Endometrial microvascular endothelial cells (primary cell): ENCODE data around the gene SGMS1. TPM values are rescaled to one million over a fixed set of nuclear protein-coding genes. Genes with fewer than 3 reads are reported as not detected.

Source experiments
- in situ Hi-C: cut with HindIII; loops from 2 replicates; pipeline ENCODE4 v1.10.0; 2017; ENCODE audit warnings: low sequenced_read_pairs, low pct_unique_long_range_greater_than_20kb; ENCODE audit errors: inconsistent ontology term
- total RNA-seq: library from RNA; depleted of rRNA; stranded (reverse); fragments of >200 nt; gene quantifications from one replicate; pipeline ENCODE4 v1.2.3, GENCODE V29; 2015; ENCODE audit errors: inconsistent ontology term

The SGMS1 gene
- total RNA-seq, 1 donor from 2014 or later, result 52.3 TPM

DNA sequence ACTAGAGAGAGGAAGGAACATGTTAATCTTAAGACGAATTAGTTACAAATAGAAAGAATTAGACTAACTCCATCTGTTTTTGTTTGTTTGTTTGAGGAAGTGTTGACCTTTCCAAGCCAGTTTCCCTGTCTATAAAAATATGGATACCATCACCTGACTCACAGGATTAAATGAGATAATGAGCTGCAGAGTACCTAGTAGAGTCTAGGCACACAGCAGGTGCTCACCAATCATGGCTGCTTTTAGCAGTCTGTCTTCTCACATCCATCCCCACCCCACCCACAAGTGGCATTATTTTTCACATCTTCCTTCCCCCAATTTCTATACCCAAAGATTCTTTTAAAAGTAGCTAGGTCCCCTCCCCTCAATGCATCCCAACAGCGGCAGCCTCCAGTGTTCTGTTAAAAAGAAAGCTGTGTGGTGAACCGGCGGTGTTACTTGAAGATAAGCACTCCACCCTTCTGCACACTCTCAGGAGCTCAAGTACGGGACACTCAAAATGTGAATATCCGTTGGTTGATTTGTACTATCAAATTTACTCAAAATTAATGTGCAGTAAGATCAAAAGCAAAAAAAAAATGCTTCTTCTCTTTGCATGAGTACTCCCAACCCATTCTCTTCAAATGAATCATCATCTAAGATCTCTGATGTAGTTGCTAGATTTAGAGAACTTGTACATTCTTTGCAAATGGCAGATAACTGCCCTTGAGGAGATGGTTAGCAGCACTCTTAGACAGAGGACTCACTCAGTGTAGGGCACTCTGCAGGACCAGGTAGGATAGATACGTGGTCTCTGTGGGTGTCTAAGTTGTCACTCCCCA is 227.1 kb downstream of the SGMS1 start:
- in situ Hi-C loops, result no loop called here

DNA sequence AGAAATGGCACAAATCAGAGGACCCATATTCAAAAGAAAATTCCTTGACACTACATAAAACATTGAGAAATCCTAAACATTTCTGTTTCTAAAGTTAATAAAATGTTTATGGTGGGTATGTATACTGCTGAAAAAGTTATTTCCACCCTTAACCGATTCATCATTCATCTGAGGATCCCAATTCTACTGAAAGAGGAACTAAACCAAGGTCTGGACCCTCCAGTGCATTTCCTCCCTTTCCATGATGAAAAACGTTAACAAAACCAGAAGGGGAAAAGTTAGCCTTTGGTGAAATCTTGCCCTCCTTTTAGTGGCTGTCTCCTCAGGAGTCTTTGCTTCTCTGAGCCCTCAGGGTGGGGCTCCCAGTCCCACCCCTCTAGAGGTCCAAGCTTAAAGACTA is 227.9 kb downstream of the SGMS1 start:
- in situ Hi-C loops, result no loop called here

DNA sequence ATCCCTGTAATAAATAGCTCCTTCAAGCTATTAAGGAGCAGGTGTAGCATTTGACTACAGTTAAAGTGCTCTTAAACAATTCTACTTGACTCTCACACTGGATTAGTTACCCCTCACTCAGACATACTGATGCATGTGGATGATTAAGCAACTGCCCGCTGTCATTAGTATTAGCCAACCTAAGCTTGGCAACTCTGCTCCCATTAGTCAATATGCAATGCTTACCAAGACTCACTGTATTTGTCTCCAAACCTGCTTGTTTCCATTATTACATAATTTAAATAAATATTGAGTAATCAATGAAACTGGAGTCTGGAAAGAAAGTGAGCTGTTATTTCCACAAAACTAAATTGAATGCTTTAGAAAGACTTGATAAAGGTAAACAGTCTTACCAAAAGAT is 228.5 kb downstream of the SGMS1 start:
- in situ Hi-C loops, result no loop called here

DNA sequence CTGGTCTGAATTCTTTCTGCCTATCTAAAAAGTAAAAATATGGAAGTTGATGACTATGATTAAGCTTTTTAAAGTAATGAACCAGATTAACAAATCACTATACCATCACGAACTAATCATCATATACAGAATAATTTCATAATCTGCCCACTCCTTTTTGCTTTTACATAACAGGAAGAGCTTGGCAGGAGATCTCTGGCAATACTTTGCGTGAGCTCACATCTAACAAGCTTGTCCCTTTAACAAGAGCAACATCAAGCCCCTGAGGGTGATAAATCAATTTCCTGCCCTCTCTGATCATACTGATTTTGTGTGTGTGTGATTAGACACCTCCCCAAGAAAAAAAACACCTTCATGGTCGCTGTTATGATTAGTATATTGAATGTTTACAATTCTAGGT is 228.9 kb downstream of the SGMS1 start:
- in situ Hi-C loops, result no loop called here

GRCh38 chr10:50393784-50394467 is 229.8 kb downstream of the SGMS1 start:
- in situ Hi-C loops, result no loop called here

DNA sequence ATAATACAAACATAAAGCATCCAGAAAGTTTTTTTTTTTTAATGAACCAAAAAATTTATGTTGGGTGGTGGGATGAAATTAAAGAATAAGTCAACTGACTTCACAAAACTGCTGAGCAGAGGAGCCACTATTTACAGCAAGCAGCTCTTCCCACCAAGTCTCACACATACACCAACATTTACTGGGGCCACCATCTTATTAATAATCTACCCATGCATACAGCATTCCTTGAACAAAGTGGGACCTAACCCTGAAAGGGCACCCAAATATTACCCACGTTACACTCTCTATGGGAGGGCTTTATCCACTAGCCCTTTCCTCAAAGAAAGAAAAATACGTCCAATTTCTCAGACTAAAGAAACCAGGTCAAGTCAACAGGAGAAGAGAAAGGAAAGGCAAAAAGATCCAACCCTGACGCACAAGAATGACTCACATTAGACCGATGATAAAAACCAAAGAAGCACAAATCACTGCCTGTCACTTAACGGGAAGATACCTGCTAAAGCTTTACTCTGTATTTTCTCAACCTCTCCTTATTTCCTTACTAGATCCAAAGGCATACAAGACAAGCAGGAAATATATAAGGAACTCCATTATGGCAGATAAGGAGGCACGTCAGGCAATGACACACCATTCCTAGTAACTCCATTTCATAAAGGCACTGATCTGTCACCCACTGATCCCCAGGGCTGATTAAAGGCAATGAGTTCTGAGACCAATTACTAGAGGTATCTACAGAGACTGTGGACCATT is 230.6 kb downstream of the SGMS1 start:
- in situ Hi-C loops, result no loop called here

DNA sequence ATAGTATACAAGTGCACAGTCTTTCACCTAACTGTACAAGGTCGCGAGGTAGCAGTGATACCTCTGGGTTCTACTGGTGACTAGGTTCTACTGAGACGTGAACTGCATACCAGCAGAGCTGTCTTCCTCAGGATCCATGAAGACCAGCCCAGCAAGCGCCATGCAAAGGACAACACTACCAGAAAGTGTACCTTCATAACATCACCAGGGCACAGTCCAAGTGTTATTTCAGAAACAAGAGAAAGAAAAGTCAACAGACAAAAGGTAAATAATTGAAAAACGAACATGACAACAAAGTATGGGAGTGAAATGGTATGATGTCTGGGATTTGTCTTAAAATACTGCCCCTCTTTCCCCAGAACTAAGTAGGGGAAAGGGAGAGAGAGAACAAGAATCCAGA is 231.3 kb downstream of the SGMS1 start:
- in situ Hi-C loops, result no loop called here

- in situ Hi-C loops, result no loop called here
Measured at GRCh38 chr10:50390302-50390701, 233.5 kb downstream of the SGMS1 start.

DNA sequence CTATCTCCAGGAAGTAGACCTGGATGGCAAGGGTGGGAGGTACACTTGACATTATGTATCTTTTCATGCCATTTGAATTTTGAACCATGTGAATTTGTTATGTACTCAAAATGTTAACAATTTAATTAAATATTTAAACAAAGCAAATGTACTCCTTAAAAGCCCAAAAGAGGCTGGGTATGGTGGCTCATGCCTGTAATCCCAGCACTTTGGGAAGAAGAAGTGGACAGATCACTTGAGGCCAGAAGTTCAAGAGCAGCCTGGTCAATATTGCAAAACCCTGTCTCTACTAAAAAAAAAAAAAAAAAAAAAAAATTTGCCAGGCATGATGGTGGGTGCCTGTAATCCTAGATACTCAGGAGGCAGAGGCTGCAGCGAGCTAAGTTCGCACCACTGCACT is 235.6 kb downstream of the SGMS1 start:
- in situ Hi-C loops, result no loop called here

DNA sequence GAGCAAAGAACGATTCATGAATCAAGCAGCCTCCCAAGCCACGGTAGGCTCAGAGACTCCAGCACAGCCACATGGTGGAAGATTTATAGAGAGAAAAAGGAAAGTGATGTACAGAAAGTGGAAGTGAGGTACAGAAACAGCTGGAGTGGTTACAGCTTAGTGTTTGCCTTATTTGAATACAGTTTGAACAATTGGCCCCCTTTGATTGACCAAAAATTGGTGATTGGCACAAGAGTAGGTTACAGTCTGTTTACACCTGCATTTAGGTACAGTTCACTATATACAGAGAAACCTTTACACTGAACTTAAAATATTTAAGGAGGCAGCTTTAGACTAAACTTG is 236.1 kb downstream of the SGMS1 start:
- in situ Hi-C loops, result no loop called here

DNA sequence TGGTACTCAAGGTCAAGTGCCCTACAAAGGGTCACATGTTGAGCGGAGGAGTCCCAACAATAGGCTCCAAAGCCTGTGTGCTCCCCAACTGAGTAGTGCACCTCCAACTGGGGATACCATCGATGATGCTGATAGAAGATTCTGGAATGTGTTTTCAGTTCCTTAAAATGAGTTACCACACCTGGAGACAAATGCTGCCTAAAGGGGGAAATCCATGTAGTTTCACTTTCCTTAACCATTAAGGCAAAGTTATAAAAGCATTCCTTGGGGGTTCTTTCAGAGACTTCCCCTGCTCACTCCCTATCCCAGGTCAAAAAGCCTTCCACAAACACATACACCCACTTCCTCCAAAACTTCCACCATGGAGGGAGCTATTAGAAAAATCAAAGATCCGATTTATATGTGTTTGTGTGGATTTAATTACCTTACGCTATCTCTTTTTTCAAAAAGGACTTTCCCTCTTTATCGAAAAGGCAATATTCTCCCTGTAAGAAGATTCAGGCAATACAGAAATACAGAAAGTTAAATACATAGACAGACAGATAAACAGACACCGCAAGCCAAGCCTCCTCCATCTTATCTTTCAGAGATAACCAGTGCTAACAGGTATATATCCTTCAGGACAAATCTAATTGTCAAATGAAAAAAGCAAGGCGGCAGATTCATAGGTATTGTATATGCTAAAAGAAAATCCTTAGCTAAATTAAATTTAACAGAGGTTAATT is 236.6 kb downstream of the SGMS1 start:
- in situ Hi-C loops, result no loop called here

- in situ Hi-C loops, result no loop called here
Measured at GRCh38 chr10:50385624-50386023, 238.1 kb downstream of the SGMS1 start.

- in situ Hi-C loops, result no loop called here
Measured at GRCh38 chr10:50384898-50385297, 238.9 kb downstream of the SGMS1 start.

GRCh38 chr10:50384238-50384637 is 239.5 kb downstream of the SGMS1 start:
- in situ Hi-C loops, result no loop called here

GRCh38 chr10:50382576-50383023 is 241.2 kb downstream of the SGMS1 start:
- in situ Hi-C loops, result no loop called here

DNA sequence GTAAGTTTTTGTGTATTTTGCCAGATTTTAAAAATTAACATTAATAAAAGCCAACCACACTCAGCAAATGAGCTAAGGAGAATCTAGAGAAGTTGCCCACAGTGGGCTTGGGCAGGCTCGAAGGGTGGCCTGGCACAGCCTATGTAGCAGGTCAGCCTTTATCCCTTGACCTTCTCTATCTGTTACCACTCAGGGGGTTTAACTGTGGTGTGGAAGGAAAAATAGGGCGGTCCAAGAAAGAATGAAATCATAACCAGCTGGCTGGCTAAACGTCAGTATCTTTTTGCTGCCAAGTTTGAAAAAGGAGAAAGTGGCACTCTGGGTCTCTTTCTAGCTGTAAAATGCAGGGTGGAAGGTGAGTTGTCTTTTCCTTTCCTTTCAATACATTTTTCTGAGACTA is 242.1 kb downstream of the SGMS1 start:
- in situ Hi-C loops, result no loop called here

GRCh38 chr10:50379616-50380015 is 244.1 kb downstream of the SGMS1 start:
- in situ Hi-C loops, result no loop called here

GRCh38 chr10:50375745-50376144 is 248.0 kb downstream of the SGMS1 start:
- in situ Hi-C loops, result no loop called here

DNA sequence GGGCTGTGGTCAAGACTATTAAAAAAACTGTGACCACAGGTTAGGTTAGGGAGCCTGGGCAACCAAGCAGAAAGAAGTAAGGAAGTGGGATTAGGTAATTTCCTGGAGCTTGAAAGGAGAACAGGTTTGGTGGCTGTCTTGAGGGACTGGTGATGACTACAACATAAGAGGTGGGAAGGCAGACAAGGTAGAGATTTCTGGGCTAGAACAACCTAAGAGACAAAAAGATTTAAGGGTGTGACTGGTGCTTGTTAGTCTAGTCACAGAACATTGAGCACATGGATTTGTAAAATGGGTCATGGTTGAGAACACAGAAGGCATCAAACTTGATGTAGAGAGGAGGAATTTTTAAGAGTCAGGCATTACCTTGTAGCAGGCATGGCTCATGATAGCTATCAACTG is 248.7 kb downstream of the SGMS1 start:
- in situ Hi-C loops, result no loop called here
